SK-N-MC (cell line): ENCODE measurements around the gene KLK6.

ENCODE experiments used
- DNase-seq: peaks from one replicate; pipeline ENCODE4 v3.0.0-alpha.2; 2011; ENCODE audit warnings: low read depth, low spot score
- H3K27ac ChIP-seq: fragments of 200-600 bp; sonication (generic); 2 replicates; pipeline ENCODE4 v1.5.1; 2016; ENCODE audit warnings: mixed run types
- H3K36me3 ChIP-seq: fragments of 200-600 bp; sonication (generic); 2 replicates; pipeline ENCODE4 v1.6.1; 2017; ENCODE audit warnings: antibody characterized with exemption, low read length, mixed read lengths; ENCODE audit not compliant: insufficient read depth
- H3K4me3 ChIP-seq: fragments of 200-600 bp; sonication (generic); 2 replicates; pipeline ENCODE4 v1.5.1; 2016
- H3K9ac ChIP-seq: fragments of 200-600 bp; sonication (generic); 2 replicates; pipeline ENCODE4 v1.8.0; 2017; ENCODE audit warnings: mixed run types, mixed read lengths; ENCODE audit not compliant: insufficient read length
- H3K9me3 ChIP-seq: fragments of 200-600 bp; sonication (generic); 2 replicates; pipeline ENCODE4 v1.6.1; 2017; ENCODE audit warnings: low read depth, mild to moderate bottlenecking, antibody characterized with exemption, low read length, moderate library complexity, mixed read lengths
- EZH2 ChIP-seq: fragments of 200-600 bp; sonication (generic); IDR thresholded peaks from one replicate; pipeline ENCODE4 v1.6.1; 2017; ENCODE audit warnings: antibody characterized with exemption
- FOXP2 ChIP-seq: optimal IDR thresholded peaks from 2 replicates; pipeline ENCODE3; 2011; ENCODE audit warnings: mild to moderate bottlenecking, moderate library complexity; ENCODE audit not compliant: insufficient read depth; ENCODE audit errors: extremely low read length, control extremely low read depth
- POLR2AphosphoS5 ChIP-seq: IDR thresholded peaks from 2 replicates; pipeline ENCODE4 v1.6.1; 2012; ENCODE audit warnings: mild to moderate bottlenecking, low read depth, low read length, borderline replicate concordance

Gene KLK6

GRCh38 chr19:50912102-50912599 is 57.2 kb downstream of the KLK6 start:
- DNase-seq: no peak
- H3K27ac ChIP-seq: no peak overlapping the region

GRCh38 chr19:50911206-50912101 is 57.9 kb downstream of the KLK6 start, which contains the start of gene KLK4:
Gene KLK4, minus strand, starts transcription at chr19:50911395. Its CDS starts 657 bp downstream, at chr19:50910738.
- Histone ChIP-seq H3K36me3 (no peaks in the 10 kb centered on the region), H3K4me3 (no peak within 1 kb of the TSS), H3K9ac (no peak within 1 kb of the TSS), H3K27ac (no peak within 1 kb of the TSS), H3K9me3 (no peaks in the 10 kb centered on the region)
- TF ChIP-seq EZH2 (no peak), POLR2AphosphoS5 (no peak), FOXP2 (no peak)
- no peak for DNase-seq

More at GRCh38 chr19:50912102-50912599, 57.2 kb downstream of the KLK6 start:
- TF ChIP-seq POLR2AphosphoS5: no peak
- no peak for TF ChIP-seq FOXP2
- no peak for TF ChIP-seq EZH2
- Histone ChIP-seq H3K9ac (no peak overlapping the region), H3K4me3 (no peak overlapping the region), H3K36me3 (no peaks in the 10 kb centered on the region), H3K9me3 (no peaks in the 10 kb centered on the region)

GRCh38 chr19:50910722-50911121 is 58.7 kb downstream of the KLK6 start:
- Histone ChIP-seq H3K27ac (no peak overlapping the region), H3K36me3 (no peaks in the 10 kb centered on the region)

GRCh38 chr19:50909240-50910070 is 59.9 kb downstream of the KLK6 start:
- no peaks in the 10 kb centered on the region for H3K9me3 ChIP-seq
- H3K9ac ChIP-seq: no peak overlapping the region
- DNase-seq: no peak
- H3K27ac ChIP-seq: no peak overlapping the region
- H3K36me3 ChIP-seq: no peaks in the 10 kb centered on the region
- TF ChIP-seq EZH2 (no peak), FOXP2 (no peak), POLR2AphosphoS5 (no peak)
- peak overlapping the region; percentile 55 for H3K4me3 ChIP-seq

More at GRCh38 chr19:50910722-50911121, 58.7 kb downstream of the KLK6 start:
- H3K9ac ChIP-seq: no peak overlapping the region
- no peaks in the 10 kb centered on the region for H3K9me3 ChIP-seq
- H3K4me3 ChIP-seq: no peak overlapping the region
- no peak for TF ChIP-seq FOXP2
- no peak for TF ChIP-seq POLR2AphosphoS5
- TF ChIP-seq EZH2: no peak
- no peak for DNase-seq
